ENCODE results near the gene KANK3. TPM values are rescaled to one million over a fixed set of nuclear protein-coding genes. Genes with fewer than 3 reads are reported as not detected.
"Not testable (repeated sequence)": the region's sequence is repeated elsewhere in the genome, so short reads cannot be mapped to it uniquely, and the experiment has no call there.

Gene KANK3
- total RNA-seq, 2 donors from 2014 or later, result 15.4 to 23.8 TPM

DNA sequence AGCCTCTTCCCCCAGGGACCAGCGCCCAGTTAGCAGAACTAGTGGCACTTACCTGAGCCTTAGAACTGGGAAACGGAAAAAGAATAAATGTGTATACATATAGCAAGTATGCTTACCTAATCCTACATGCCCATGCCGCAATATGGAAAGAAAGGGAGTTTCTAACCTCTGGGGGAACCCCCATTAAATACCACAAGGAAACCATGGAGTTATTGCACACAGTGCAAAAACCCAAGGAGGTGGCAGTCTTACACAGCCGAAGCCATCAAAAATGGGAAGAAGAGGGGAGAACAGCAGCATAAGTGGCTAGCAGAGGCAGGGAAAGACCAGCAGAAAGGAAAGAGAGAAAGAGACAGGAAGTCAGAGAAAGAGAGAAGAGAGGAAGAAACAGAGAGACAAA, 41.5 kb upstream of the KANK3 start:
- H3K9me3 ChIP-seq; H3K27ac ChIP-seq; H3K4me3 ChIP-seq; intact Hi-C loops (cut with DNase I); H3K36me3 ChIP-seq; H3K27me3 ChIP-seq (replicated peaks; ENCODE audit: insufficient read depth); DNase-seq (ENCODE audit: low spot score); H3K4me1 ChIP-seq (replicated peaks): not testable (repeated sequence)
- WGBS, result 88% methylated on average over 4 of the region's 4 CpGs

DNA sequence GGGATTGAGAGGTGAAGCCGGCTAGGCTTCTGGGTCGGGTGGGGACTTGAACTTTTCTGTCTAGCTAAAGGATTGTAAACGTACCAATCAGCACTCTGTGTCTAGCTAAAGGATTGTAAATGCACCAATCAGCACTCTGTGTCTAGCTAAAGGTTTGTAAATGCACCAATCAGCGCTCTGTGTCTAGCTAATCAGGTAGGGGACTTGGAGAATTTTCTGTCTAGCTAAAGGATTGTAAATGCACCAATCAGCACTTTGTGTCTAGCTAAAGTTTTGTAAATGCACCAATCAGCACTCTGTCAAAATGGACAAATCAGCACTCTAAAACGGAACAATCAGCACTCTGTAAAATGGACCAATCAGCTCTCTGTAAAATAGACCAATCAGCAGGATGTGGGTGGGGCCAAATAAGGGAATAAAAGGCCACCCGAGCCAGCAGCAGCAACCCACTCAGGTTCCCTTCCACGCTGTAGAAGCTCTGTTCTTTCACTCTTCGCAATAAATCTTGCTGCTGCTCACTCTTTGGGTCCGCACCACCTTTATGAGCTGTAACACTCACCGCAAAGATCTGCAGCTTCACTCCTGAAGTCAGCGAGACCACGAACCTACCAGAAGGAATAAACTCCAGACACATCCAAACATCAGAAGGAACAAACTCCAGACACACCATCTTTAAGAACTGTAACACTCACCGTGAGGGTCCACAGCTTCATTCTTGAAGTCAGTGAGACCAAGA, 36.3 kb upstream of the KANK3 start:
- H3K4me1 ChIP-seq (replicated peaks); DNase-seq (ENCODE audit: low spot score); H3K27ac ChIP-seq; H3K27me3 ChIP-seq (replicated peaks; ENCODE audit: insufficient read depth); H3K4me3 ChIP-seq; H3K9me3 ChIP-seq; H3K36me3 ChIP-seq; intact Hi-C loops (cut with DNase I): not testable (repeated sequence)
- 94% methylated on average over 13 of the region's 13 CpGs for WGBS

DNA sequence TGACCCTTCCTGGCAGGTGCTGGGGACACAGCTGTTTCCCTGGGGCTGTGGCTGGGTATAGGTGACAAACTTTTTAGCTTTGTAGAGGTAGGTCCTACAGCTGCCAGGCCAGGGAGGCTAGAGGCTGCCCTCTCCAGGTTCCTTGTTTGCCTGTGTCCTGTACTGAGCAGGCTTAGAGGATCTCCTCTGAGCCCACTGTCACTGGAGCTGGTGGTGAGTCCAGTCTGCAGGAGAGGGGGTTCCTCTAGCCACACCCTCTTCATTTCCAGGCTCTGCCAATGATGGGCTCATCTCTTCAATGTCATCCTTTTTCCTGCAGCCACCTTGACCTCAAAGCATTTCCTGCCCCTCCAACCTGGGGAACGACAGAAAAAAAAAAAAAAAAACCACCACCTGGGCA, 34.5 kb upstream of the KANK3 start:
- TF ChIP-seq POLR2A (IDR thresholded peaks at IDR 0.05) (no peak), POLR2AphosphoS5 (IDR thresholded peaks at IDR 0.05) (no peak)
- TF ChIP-seq, protein P1, sequence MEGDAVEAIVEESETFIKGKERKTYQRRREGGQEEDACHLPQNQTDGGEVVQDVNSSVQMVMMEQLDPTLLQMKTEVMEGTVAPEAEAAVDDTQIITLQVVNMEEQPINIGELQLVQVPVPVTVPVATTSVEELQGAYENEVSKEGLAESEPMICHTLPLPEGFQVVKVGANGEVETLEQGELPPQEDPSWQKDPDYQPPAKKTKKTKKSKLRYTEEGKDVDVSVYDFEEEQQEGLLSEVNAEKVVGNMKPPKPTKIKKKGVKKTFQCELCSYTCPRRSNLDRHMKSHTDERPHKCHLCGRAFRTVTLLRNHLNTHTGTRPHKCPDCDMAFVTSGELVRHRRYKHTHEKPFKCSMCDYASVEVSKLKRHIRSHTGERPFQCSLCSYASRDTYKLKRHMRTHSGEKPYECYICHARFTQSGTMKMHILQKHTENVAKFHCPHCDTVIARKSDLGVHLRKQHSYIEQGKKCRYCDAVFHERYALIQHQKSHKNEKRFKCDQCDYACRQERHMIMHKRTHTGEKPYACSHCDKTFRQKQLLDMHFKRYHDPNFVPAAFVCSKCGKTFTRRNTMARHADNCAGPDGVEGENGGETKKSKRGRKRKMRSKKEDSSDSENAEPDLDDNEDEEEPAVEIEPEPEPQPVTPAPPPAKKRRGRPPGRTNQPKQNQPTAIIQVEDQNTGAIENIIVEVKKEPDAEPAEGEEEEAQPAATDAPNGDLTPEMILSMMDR (IDR thresholded peaks at IDR 0.05), result no peak
- Histone ChIP-seq H3K4me3 (no peak overlapping the region), H3K4me1 (replicated peaks) (no peaks in the 10 kb centered on the region), H3K27ac (no peak overlapping the region), H3K36me3 (no peaks in the 10 kb centered on the region), H3K27me3 (replicated peaks; ENCODE audit: insufficient read depth) (no peaks in the 10 kb centered on the region), H3K9me3 (no peaks in the 10 kb centered on the region)
- intact Hi-C loops (cut with DNase I), result no loop called here
- 65% methylated on average over 1 of the region's 1 CpG for WGBS
- no peak for DNase-seq (ENCODE audit: low spot score)

DNA sequence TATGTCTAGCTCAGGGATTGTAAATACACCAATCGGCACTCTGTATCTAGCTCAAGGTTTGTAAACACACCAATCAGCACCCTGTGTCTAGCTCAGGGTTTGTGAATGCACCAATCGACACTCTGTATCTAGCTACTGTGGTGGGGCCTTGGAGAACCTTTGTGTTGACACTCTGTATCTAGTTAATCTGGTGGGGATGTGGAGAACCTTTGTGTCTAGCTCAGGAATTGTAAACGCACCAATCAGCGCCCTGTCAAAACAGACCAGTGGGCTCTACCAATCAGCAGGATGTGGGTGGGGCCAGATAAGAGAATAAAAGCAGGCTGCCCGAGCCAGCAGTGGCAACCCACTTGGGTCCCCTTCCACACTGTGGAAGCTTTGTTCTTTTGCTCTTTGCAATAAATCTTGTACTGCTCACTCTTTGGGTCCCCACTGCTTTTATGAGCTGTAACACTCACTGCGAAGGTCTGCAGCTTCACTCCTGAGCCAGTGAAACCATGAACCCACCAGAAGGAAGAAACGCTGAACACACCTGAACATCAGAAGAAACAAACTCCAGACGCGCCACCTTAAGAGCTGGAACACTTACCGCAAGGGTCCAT, 33.4 kb upstream of the KANK3 start:
- H3K4me1 ChIP-seq (replicated peaks); DNase-seq (ENCODE audit: low spot score); intact Hi-C loops (cut with DNase I); H3K9me3 ChIP-seq; H3K27me3 ChIP-seq (replicated peaks; ENCODE audit: insufficient read depth); H3K4me3 ChIP-seq; H3K36me3 ChIP-seq: not testable (repeated sequence)
- 86% methylated on average over 10 of the region's 10 CpGs for WGBS
- H3K27ac ChIP-seq, result peak overlapping the region in 1 of 2 donors; percentile 82

DNA sequence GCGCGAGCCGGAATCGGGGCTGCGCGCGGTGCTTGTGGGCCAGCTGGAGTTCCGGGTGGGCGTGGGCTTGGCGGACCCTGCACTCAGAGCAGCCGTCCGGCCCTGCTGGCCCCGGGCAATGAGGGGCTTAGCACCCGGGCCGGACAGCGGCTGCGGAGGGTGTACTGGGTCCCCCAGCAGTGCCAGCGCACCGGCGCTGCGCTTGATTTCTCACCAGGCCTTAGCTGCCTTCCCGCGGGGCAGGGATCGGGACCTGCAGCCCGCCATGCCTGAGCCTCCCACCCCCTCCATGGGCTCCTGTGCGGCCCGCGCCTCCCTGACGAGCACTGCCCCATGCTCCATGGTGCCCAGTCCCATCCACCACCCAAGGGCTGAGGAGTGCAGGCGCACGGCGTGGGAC, 32.7 kb upstream of the KANK3 start:
- intact Hi-C loops (cut with DNase I); H3K9me3 ChIP-seq; H3K4me1 ChIP-seq (replicated peaks); H3K36me3 ChIP-seq; H3K27me3 ChIP-seq (replicated peaks; ENCODE audit: insufficient read depth); H3K4me3 ChIP-seq; DNase-seq (ENCODE audit: low spot score): not testable (repeated sequence)
- 100% methylated on average over 10 of the region's 32 CpGs for WGBS
- H3K27ac ChIP-seq, result peak overlapping the region in 1 of 2 donors; percentile 82

DNA sequence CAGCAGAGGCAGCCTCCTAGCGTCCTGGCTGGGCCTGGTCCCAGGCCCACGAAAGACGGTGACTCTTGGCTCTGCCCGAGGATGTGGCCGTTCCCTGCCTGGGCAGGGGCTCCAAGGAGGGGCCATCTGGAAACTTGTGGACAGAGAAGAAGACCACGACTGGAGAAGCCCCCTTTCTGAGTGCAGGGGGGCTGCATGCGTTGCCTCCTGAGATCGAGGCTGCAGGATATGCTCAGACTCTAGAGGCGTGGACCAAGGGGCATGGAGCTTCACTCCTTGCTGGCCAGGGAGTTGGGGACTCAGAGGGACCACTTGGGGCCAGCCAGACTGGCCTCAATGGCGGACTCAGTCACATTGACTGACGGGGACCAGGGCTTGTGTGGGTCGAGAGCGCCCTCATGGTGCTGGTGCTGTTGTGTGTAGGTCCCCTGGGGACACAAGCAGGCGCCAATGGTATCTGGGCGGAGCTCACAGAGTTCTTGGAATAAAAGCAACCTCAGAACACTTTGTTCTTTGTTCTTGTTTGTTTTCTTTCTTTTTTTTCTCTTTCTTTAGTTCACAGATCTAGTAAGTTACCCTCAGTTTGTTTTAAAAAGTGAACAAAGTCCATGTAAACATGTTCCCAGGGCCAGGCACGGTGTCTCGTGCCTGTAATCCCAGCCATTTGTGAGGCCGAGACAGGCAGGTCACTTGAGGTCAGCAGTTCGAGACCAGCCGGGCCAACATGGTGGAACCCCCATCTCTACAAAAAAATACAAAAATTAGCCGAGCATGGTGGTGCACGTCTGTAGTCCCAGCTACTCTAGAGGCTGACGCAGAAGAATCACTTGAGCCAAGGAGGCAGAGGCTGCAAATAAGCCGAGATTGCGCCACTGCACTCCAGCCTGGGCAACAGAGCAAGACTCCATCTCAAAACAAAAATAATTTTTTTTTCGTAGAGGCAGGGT, 31.1 kb upstream of the KANK3 start:
- Histone ChIP-seq H3K36me3 (no peaks in the 10 kb centered on the region), H3K27ac (peak overlapping the region; percentile 74 to 82), H3K4me3 (no peak overlapping the region), H3K4me1 (replicated peaks) (no peaks in the 10 kb centered on the region), H3K27me3 (replicated peaks; ENCODE audit: insufficient read depth) (no peaks in the 10 kb centered on the region), H3K9me3 (no peaks in the 10 kb centered on the region)
- intact Hi-C loops (cut with DNase I), result no loop called here
- DNase-seq (ENCODE audit: low spot score), result peak; percentile 73
- WGBS, result 69% methylated on average over 24 of the region's 26 CpGs
- TF ChIP-seq POLR2A (IDR thresholded peaks at IDR 0.05) (no peak), POLR2AphosphoS5 (IDR thresholded peaks at IDR 0.05) (peak; percentile 92)
- TF ChIP-seq, protein P1 (IDR thresholded peaks at IDR 0.05), result peak in 2 of 4 experiments; percentile 28 to 36

All from prostate gland (tissue), 2 donors.